K562 (cell line): Measurements from ENCODE around the gene LIMD2. TPM values are rescaled to one million over a fixed set of nuclear protein-coding genes. Genes with fewer than 3 reads are reported as not detected.

Experiments used
- ATAC-seq: fragments of 200-7000 bp; cut with Tn5 transposase; 3 replicates; pipeline ENCODE4 v1.9.1; 2020; ENCODE audit warnings: moderate library complexity
- BruUV-seq: library from RNA; stranded (reverse); fragments of 400-500 nt; replicated peaks from 2 replicates; lab custom pipeline; 2021; lab: Mats Ljungman, UMichigan
- CTCF ChIA-PET: fragments of 300-600 bp; formaldehyde crosslinking; extraction: SDS; loops from one replicate; lab custom pipeline; 2021; ENCODE audit warnings: low intra/inter-chr PET ratio; lab: Yijun Ruan, JAX
- POLR2A ChIA-PET: fragments of 300-600, 350-650 bp; sonication (Branson Sonifier 250); formaldehyde crosslinking; extraction: SDS; loops from one replicate; lab custom pipeline; 2021; ENCODE audit warnings: antibody characterized with exemption, inconsistent platforms; lab: Yijun Ruan, JAX
- DNase-seq, 4 experiments: peaks; one replicate each; pipeline versions ENCODE4 v3.0.0 to v3.0.0-alpha.2; 2011 to 2018; ENCODE audit warnings: low spot score in 3 of 4, mixed read lengths in 3 of 4; ENCODE audit errors: extremely low read depth in 1 of 4
- FAIRE-seq: peaks from 2 replicates; lab custom pipeline; 2011; peaks lifted over from hg19 to GRCh38; lab: Jason Lieb, UNC
- H2AFZ ChIP-seq: 2 replicates; pipeline ENCODE4 v1.6.0; 2011; ENCODE audit warnings: low read depth, low read length, control low read depth, inconsistent platforms
- H3K27ac ChIP-seq: fragments of 200-600 bp; 3 replicates; pipeline ENCODE4 v1.8.0; 2011; ENCODE audit warnings: low read depth, mild to moderate bottlenecking, control low read depth, inconsistent platforms, low read length, moderate library complexity, mixed read lengths; ENCODE audit errors: extremely low read depth
- H3K27me3 ChIP-seq, 2 experiments: fragments of 300-600 bp in 1 of 2; 2 replicates in 1 of 2; 3 replicates in 1 of 2; pipeline versions ENCODE4 v1.6.0 to v1.8.0; 2011; ENCODE audit warnings: inconsistent platforms in 2 of 2, low read length in 2 of 2, mild to moderate bottlenecking in 1 of 2, mixed read lengths in 1 of 2, moderate library complexity in 1 of 2; ENCODE audit not compliant: control insufficient read depth in 2 of 2, insufficient read depth in 2 of 2
- H3K36me3 ChIP-seq: fragments of 300-600 bp; 3 replicates; pipeline ENCODE4 v1.8.0; 2011; ENCODE audit warnings: mild to moderate bottlenecking, low read length, inconsistent platforms; ENCODE audit not compliant: control insufficient read depth, insufficient read depth
- H3K4me1 ChIP-seq, 2 experiments: fragments of 200-600 bp in 1 of 2; replicated peaks in 1 of 2; 2 replicates in 1 of 2; 3 replicates in 1 of 2; pipeline versions ENCODE4 v1.5.1 to v1.8.0; 2011; ENCODE audit warnings: inconsistent platforms in 2 of 2, low read length in 2 of 2, mild to moderate bottlenecking in 1 of 2, mixed read lengths in 1 of 2, moderate library complexity in 1 of 2; ENCODE audit not compliant: control insufficient read depth in 2 of 2, insufficient read depth in 2 of 2
- H3K4me2 ChIP-seq: 2 replicates; pipeline ENCODE4 v1.6.1; 2011; ENCODE audit warnings: low read length, control low read depth, inconsistent platforms, mixed read lengths; ENCODE audit not compliant: insufficient read depth
- H3K4me3 ChIP-seq: fragments of 200-600 bp; sonication (generic), shearing (Covaris generic); 2 replicates; pipeline ENCODE4 v1.5.1; 2016; ENCODE audit warnings: control low read depth, inconsistent platforms
- H3K79me2 ChIP-seq: fragments of 200-600 bp; 3 replicates; pipeline ENCODE4 v1.8.0; 2011; ENCODE audit warnings: low read length, inconsistent platforms; ENCODE audit not compliant: control insufficient read depth, insufficient read depth
- H3K9ac ChIP-seq, 2 experiments: 2 replicates each; pipeline versions ENCODE4 v1.6.0 to v1.6.1; 2011; ENCODE audit warnings: low read depth in 2 of 2, low read length in 2 of 2, control low read depth in 1 of 2, inconsistent platforms in 1 of 2, mild to moderate bottlenecking in 1 of 2, mixed read lengths in 1 of 2; ENCODE audit not compliant: insufficient read depth in 1 of 2
- H3K9me1 ChIP-seq: one replicate; pipeline ENCODE4 v1.6.0; 2011; ENCODE audit warnings: inconsistent platforms, mild to moderate bottlenecking, low read length, moderate library complexity; ENCODE audit not compliant: control insufficient read depth, insufficient read depth
- H3K9me3 ChIP-seq: replicated peaks from 2 replicates; pipeline ENCODE4 v1.5.1; 2011; ENCODE audit warnings: low read depth, low read length, inconsistent platforms; ENCODE audit not compliant: control insufficient read depth, insufficient read depth
- H4K20me1 ChIP-seq: replicated peaks from 2 replicates; pipeline ENCODE4 v1.6.1; 2011; ENCODE audit warnings: low read length, inconsistent platforms, mixed read lengths; ENCODE audit not compliant: control insufficient read depth, insufficient read depth
- BRCA1 ChIP-seq, 2 experiments: fragments of 450-650 bp in 1 of 2; sonication (generic) in 1 of 2; formaldehyde crosslinking in 1 of 2; IDR thresholded peaks; 2 replicates each; pipeline versions ENCODE4 v1.5.0 to v1.6.1; 2017 to 2020; ENCODE audit warnings: mild to moderate bottlenecking in 1 of 2, missing genetic modification reagents in 1 of 2
- CBFA2T3 ChIP-seq: fragments of 450-650 bp; IDR thresholded peaks from 2 replicates; pipeline ENCODE4 v1.6.1; 2017
- CEBPB ChIP-seq: fragments of 450-650 bp; IDR thresholded peaks from 2 replicates; pipeline ENCODE4 v1.6.1; 2016; ENCODE audit warnings: missing genetic modification characterization, missing compliant biosample characterization
- DACH1 ChIP-seq: fragments of 450-650 bp; IDR thresholded peaks from 2 replicates; pipeline ENCODE4 v1.6.1; 2018; ENCODE audit not compliant: partially characterized antibody
- PATZ1 ChIP-seq: fragments of 250-450 bp; sonication (Bioruptor Pico); IDR thresholded peaks from 2 replicates; pipeline ENCODE4 v1.5.0; 2020; ENCODE audit warnings: mild to moderate bottlenecking, borderline replicate concordance
- SP2 ChIP-seq: IDR thresholded peaks from 2 replicates; pipeline ENCODE4 v1.6.1; 2011; ENCODE audit warnings: mild to moderate bottlenecking, low read depth, low read length, moderate library complexity; ENCODE audit not compliant: poor library complexity, severe bottlenecking; ENCODE audit errors: extremely low read depth
- STAT5B ChIP-seq: fragments of 250-450 bp; sonication (Bioruptor Pico); IDR thresholded peaks from 2 replicates; pipeline ENCODE4 v1.8.0; 2021; ENCODE audit warnings: mild to moderate bottlenecking, inconsistent platforms
- ZC3H8 ChIP-seq: fragments of 450-650 bp; IDR thresholded peaks from 2 replicates; pipeline ENCODE4 v1.6.1; 2017
- WGBS: fragments of 100-300 bp; shearing (Covaris generic); methylation state at CpG from one replicate; pipeline ENCODE4 v1.1.6; 2016; ENCODE audit warnings: low coverage, mixed read lengths; ENCODE audit not compliant: insufficient coverage; ENCODE audit errors: missing lambda C conversion rate; 5-methylcytosine and 5-hydroxymethylcytosine counted together
- in situ Hi-C: fragments of 300-500 bp; cut with MboI; formaldehyde crosslinking; loops from 4 replicates; pipeline ENCODE4 v1.15.0; 2018; ENCODE audit warnings: inconsistent platforms, mixed read lengths
- intact Hi-C: fragments of 100-400 bp; cut with micrococcal nuclease; formaldehyde crosslinking; loops from 2 replicates; pipeline ENCODE4 v1.14.2; 2022
- polyA plus RNA-seq, 8 experiments: library from polyadenylated mRNA; depleted of rRNA in 4 of 8; stranded (reverse) in 5 of 8; unstranded in 3 of 8; fragments of >200 nt; fragmentation: Nextera tagmentation in 2 of 8; fragmentation: Illumina TruSeq in 1 of 8; extraction: Ambion mirVana in 2 of 8; extraction: Trizol in 1 of 8; gene quantifications; 2 replicates each; pipeline versions ENCODE4 v1.2.1 to v1.2.3, GENCODE V29; 2011 to 2014; ENCODE audit warnings: inconsistent platforms in 1 of 8, missing spikeins in 1 of 8
- total RNA-seq, 7 experiments: library from RNA; depleted of rRNA in 6 of 7; stranded (reverse); fragments of >200 nt in 6 of 7; fragmentation: Illumina TruSeq in 2 of 7; extraction: Trizol in 2 of 7; gene quantifications; 2 replicates each; pipeline versions ENCODE4 v1.2.1 to v1.2.3, GENCODE V29; 2011 to 2021; ENCODE audit warnings: low replicate concordance in 1 of 7
- TF ChIP-seq, protein P1 (sequence below): fragments of 250-450 bp; sonication (Bioruptor Pico); IDR thresholded peaks from 2 replicates; pipeline ENCODE4 v1.5.0; 2021; ENCODE audit warnings: mild to moderate bottlenecking, moderate library complexity
- TF ChIP-seq, protein P2 (sequence below): fragments of 200-800 bp; sonication (Bioruptor generic); IDR thresholded peaks from 2 replicates; pipeline ENCODE4 v1.6.1; 2016; ENCODE audit warnings: missing genetic modification characterization, missing compliant biosample characterization

LIMD2 gene
- total and polyA plus RNA-seq, 9 of the 15 experiments (the other 6 are each of a cell fraction or from before 2014, with no cell fraction given), result 0.07 to 11.2 (median 2.8) TPM

- FAIRE-seq, result no peak
- BruUV-seq, result no TSS peak
- 64% methylated on average over 1 of the region's 1 CpG for WGBS
- TF ChIP-seq ZC3H8 (no peak), STAT5B (CRISPR knock-in tag) (no peak), PATZ1 (no peak), SP2 (no peak), CEBPB (tag) (no peak), BRCA1 (IDR thresholded peaks at IDR 0.05) (no peak), BRCA1 (CRISPR knock-in tag; IDR thresholded peaks at IDR 0.05) (no peak), CBFA2T3 (no peak), DACH1 (no peak)
- TF ChIP-seq, protein P1, sequence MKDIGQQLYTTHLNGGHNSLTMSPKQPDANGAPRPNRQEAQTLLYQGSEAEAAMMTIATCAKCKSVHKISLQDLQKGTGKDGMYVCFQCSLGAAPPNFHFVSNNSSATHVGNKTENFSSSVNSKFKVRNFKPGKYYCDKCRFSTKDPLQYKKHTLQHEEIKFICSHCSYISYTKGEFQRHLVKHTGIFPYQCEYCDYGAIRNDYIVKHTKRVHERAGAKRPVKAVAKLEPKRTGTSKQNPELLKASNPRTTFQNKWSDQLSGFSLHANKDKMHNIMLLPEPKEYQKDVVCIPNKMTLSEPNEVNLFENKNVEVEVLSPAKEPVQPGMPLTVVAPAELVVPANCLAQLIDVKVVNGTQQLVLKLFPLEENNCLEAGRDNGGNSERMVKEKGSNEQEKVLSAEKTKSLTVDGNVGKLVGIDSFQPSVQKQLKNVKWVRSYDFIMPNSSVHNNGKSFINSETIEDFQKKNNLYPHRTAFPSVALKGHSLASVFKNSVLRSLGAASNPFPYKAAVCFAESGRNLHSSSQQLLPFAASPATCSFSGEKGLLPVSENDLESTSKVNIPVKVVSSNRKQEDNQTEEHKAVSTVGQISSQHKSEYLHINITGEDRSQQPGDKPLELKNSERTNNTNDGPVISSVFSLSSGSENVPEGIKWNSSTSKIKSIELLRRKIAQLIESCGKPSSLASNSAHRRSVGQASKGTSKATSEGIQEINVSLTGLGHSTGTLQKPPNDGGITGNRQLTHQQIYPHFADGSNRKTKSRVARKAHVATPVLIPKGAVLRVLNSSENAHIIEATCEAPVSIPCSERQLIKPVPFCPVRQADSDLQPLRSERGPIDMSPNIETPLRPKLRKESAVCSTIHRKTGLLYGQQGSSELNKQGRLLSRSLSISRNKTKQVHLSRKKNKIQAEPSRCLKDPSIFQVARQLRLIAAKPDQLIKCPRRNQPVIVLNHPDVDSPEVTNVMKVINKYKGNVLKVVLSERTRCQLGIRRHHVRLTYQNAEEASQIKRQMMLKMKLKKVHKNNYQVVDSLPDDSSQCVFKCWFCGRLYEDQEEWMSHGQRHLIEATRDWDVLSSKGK (CRISPR knock-in tag), result no peak
- TF ChIP-seq, protein P2, sequence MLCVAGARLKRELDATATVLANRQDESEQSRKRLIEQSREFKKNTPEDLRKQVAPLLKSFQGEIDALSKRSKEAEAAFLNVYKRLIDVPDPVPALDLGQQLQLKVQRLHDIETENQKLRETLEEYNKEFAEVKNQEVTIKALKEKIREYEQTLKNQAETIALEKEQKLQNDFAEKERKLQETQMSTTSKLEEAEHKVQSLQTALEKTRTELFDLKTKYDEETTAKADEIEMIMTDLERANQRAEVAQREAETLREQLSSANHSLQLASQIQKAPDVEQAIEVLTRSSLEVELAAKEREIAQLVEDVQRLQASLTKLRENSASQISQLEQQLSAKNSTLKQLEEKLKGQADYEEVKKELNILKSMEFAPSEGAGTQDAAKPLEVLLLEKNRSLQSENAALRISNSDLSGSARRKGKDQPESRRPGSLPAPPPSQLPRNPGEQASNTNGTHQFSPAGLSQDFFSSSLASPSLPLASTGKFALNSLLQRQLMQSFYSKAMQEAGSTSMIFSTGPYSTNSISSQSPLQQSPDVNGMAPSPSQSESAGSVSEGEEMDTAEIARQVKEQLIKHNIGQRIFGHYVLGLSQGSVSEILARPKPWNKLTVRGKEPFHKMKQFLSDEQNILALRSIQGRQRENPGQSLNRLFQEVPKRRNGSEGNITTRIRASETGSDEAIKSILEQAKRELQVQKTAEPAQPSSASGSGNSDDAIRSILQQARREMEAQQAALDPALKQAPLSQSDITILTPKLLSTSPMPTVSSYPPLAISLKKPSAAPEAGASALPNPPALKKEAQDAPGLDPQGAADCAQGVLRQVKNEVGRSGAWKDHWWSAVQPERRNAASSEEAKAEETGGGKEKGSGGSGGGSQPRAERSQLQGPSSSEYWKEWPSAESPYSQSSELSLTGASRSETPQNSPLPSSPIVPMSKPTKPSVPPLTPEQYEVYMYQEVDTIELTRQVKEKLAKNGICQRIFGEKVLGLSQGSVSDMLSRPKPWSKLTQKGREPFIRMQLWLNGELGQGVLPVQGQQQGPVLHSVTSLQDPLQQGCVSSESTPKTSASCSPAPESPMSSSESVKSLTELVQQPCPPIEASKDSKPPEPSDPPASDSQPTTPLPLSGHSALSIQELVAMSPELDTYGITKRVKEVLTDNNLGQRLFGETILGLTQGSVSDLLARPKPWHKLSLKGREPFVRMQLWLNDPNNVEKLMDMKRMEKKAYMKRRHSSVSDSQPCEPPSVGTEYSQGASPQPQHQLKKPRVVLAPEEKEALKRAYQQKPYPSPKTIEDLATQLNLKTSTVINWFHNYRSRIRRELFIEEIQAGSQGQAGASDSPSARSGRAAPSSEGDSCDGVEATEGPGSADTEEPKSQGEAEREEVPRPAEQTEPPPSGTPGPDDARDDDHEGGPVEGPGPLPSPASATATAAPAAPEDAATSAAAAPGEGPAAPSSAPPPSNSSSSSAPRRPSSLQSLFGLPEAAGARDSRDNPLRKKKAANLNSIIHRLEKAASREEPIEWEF (CRISPR knock-in tag), result no peak
These were observed 50.1 kb downstream of the LIMD2 start for GRCh38 chr17:63649813-63650212.

More at GRCh38 chr17:63649813-63650212, 50.1 kb downstream of the LIMD2 start:
- H3K9me1 ChIP-seq, result no peaks in the 10 kb centered on the region
- no peaks in the 10 kb centered on the region for H3K79me2 ChIP-seq
- H3K4me2 ChIP-seq, result no peak overlapping the region
- H3K36me3 ChIP-seq, result peaks cover 24% of the 10 kb centered on the region; the same call in 2 of the 3 replicates
- H2AFZ ChIP-seq, result no peak overlapping the region
- no peaks in the 10 kb centered on the region for H3K27me3 ChIP-seq
- no peaks in the 10 kb centered on the region for H4K20me1 ChIP-seq
- ChIA-PET CTCF (no interaction called here), POLR2A (no interaction called here)
- in situ Hi-C loops, result no loop called here
- H3K9ac ChIP-seq, result no peak overlapping the region
- H3K9me3 ChIP-seq, result no peaks in the 10 kb centered on the region
- ATAC-seq, result no peak
- no peaks in the 10 kb centered on the region for H3K4me1 ChIP-seq
- DNase-seq, result no peak
- intact Hi-C loops, result no loop called here
- no peak overlapping the region for H3K4me3 ChIP-seq
- no peak overlapping the region for H3K27ac ChIP-seq
